Natural killer cell (primary cell): ENCODE measurements around the gene CGA. TPM values are rescaled to one million over a fixed set of nuclear protein-coding genes. Genes with fewer than 3 reads are reported as not detected.

ENCODE experiments used
- ATAC-seq, 3 donors: fragments of 150-1000 bp in 2 of 3; fragments of 200-7000 bp in 1 of 3; cut with Tn5 transposase; 1 replicate in 1 of 3; 2 replicates in 2 of 3; pipeline ENCODE4 v1.10.0; 2021; ENCODE audit warnings: mild to moderate bottlenecking in 2 of 3, moderate library complexity in 2 of 3
- DNase-seq, 2 donors: peaks; one replicate each; pipeline versions ENCODE4 v3.0.0 to v3.0.0-alpha.2; 2013 to 2021; ENCODE audit warnings: mixed read lengths in 1 of 2
- H3K27ac ChIP-seq: one replicate; pipeline ENCODE4 v1.5.1; 2013; ENCODE audit warnings: mild to moderate bottlenecking, low read length
- H3K27me3 ChIP-seq: one replicate; pipeline ENCODE4 v1.6.1; 2013; ENCODE audit warnings: low read length; ENCODE audit not compliant: control insufficient read depth, insufficient read depth
- H3K36me3 ChIP-seq: one replicate; pipeline ENCODE4 v1.6.1; 2013; ENCODE audit warnings: low read length; ENCODE audit not compliant: control insufficient read depth, insufficient read depth
- H3K4me1 ChIP-seq: one replicate; pipeline ENCODE4 v1.6.1; 2013; ENCODE audit warnings: low read length; ENCODE audit not compliant: control insufficient read depth, insufficient read depth
- H3K4me3 ChIP-seq: one replicate; pipeline ENCODE4 v1.5.1; 2013; ENCODE audit warnings: low read length
- H3K9me3 ChIP-seq: one replicate; pipeline ENCODE4 v1.6.1; 2013; ENCODE audit warnings: low read length; ENCODE audit not compliant: control insufficient read depth, insufficient read depth
- H3K27ac Mint-ChIP-seq, 2 donors: one replicate each; pipeline ENCODE4 v1.8.0; 2022; ENCODE audit warnings: mild to moderate bottlenecking in 2 of 2, mixed read lengths in 2 of 2, moderate library complexity in 1 of 2
- H3K27me3 Mint-ChIP-seq, 2 donors: one replicate each; pipeline ENCODE4 v1.8.0; 2022; ENCODE audit warnings: low read depth in 2 of 2, mixed read lengths in 2 of 2
- H3K36me3 Mint-ChIP-seq: one replicate; pipeline ENCODE4 v1.8.0; 2022; ENCODE audit warnings: mixed read lengths
- H3K4me1 Mint-ChIP-seq, 2 donors: one replicate each; pipeline ENCODE4 v1.8.0; 2022; ENCODE audit warnings: mixed read lengths in 2 of 2
- H3K4me3 Mint-ChIP-seq: one replicate; pipeline ENCODE4 v1.8.0; 2022; ENCODE audit warnings: mild to moderate bottlenecking, moderate library complexity, mixed read lengths
- H3K9me3 Mint-ChIP-seq, 2 donors: one replicate each; pipeline ENCODE4 v1.8.0; 2022; ENCODE audit warnings: mixed read lengths in 2 of 2
- whole genome bisulfite sequencing: methylation state at CpG from one replicate; pipeline ENCODE4 v1.1.7; 2013; ENCODE audit warnings: missing lambda C conversion rate; ENCODE audit not compliant: insufficient coverage; 5-methylcytosine and 5-hydroxymethylcytosine counted together
- intact Hi-C: fragments of 100-400 bp; cut with micrococcal nuclease; formaldehyde crosslinking; loops from one replicate; pipeline ENCODE4 v1.14.2; 2022
- total RNA-seq, 4 donors: library from RNA; stranded (reverse); fragments of 120-200 nt in 1 of 4; gene quantifications; one replicate each; pipeline versions ENCODE4 v1.2.3 to v1.2.4, GENCODE V29; 2013 to 2022
- TF ChIP-seq, protein P1 (sequence below): fragments of 200-600 bp; IDR thresholded peaks from one replicate; pipeline ENCODE4 v1.8.0; 2022; ENCODE audit warnings: antibody characterized with exemption

Gene CGA
- total RNA-seq, 3 donors from 2014 or later (not counting 1 experiment from before 2014, with no cell fraction given), result not detected

DNA sequence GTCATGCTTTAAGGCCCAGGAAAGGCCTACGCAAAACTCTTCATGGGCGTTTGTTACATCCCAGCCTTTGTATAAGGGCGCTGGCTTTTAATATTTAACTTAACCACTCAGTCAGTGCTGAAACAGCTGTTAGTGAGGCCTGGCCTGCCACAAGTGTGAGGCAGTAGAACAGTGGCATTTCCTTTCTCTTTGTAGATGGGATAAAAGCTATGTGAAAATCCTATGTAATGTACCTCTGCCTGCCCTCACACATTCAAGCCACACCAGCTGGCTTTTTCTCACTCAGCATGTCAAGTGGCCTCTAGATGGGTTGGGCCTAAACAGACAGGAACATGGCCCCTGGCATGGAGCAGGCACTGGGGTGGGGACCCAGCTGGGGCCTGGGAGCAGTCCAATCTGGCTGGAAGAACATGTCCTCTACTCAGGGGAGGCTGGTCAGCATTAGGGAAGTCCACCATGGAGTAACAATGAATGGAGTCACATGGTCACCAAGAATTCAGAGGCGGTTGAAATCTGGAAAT is 20.7 kb downstream of the CGA start:
- DNase-seq, result no peak
- ATAC-seq, result no peak
- Histone ChIP-seq H3K9me3 (no peaks in the 10 kb centered on the region), H3K27ac (no peak overlapping the region), H3K4me3 (no peak overlapping the region), H3K4me1 (no peaks in the 10 kb centered on the region), H3K36me3 (no peaks in the 10 kb centered on the region), H3K27me3 (no peaks in the 10 kb centered on the region)
- Mint-ChIP-seq H3K27ac (no peak overlapping the region), H3K4me1 (no peaks in the 10 kb centered on the region), H3K4me3 (no peak overlapping the region), H3K27me3 (peaks cover 4 to 7% of the 10 kb centered on the region in 2 donors), H3K9me3 (no peaks in the 10 kb centered on the region), H3K36me3 (no peaks in the 10 kb centered on the region)
- intact Hi-C loops, result no loop called here
- TF ChIP-seq, protein P1, sequence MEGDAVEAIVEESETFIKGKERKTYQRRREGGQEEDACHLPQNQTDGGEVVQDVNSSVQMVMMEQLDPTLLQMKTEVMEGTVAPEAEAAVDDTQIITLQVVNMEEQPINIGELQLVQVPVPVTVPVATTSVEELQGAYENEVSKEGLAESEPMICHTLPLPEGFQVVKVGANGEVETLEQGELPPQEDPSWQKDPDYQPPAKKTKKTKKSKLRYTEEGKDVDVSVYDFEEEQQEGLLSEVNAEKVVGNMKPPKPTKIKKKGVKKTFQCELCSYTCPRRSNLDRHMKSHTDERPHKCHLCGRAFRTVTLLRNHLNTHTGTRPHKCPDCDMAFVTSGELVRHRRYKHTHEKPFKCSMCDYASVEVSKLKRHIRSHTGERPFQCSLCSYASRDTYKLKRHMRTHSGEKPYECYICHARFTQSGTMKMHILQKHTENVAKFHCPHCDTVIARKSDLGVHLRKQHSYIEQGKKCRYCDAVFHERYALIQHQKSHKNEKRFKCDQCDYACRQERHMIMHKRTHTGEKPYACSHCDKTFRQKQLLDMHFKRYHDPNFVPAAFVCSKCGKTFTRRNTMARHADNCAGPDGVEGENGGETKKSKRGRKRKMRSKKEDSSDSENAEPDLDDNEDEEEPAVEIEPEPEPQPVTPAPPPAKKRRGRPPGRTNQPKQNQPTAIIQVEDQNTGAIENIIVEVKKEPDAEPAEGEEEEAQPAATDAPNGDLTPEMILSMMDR, result no peak
- WGBS, result 92% methylated on average over 4 of the region's 4 CpGs

DNA sequence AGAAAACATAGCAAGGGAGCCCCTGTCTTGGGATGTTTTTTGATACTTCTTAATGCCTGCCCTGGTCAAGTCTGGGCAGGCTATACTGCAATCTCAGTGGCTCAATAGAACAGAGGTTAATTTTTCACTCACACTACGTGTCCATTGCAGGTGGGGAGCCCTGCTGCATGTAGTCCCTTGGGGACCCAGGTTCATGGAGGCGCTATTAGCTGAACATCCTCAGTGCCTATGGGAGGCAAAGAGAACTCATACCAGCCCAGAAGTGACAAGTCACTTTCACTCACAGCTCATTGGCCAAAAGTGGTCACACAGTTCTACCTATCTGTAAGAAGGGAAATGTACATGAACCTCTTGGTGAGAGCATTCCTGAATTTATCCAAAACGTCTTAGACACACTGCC is 23.2 kb downstream of the CGA start:
- Histone ChIP-seq H3K4me1 (no peaks in the 10 kb centered on the region), H3K27me3 (no peaks in the 10 kb centered on the region), H3K36me3 (no peaks in the 10 kb centered on the region), H3K4me3 (no peak overlapping the region), H3K9me3 (no peaks in the 10 kb centered on the region), H3K27ac (no peak overlapping the region)
- Mint-ChIP-seq H3K36me3 (no peaks in the 10 kb centered on the region), H3K27me3 (peaks cover 4 to 11% of the 10 kb centered on the region in 2 donors), H3K27ac (no peak overlapping the region), H3K4me1 (no peaks in the 10 kb centered on the region), H3K9me3 (no peaks in the 10 kb centered on the region), H3K4me3 (no peak overlapping the region)
- intact Hi-C loops, result no loop called here
- no peak for ATAC-seq
- no peak for DNase-seq
- 82% methylated on average over 3 of the region's 3 CpGs for WGBS
- TF ChIP-seq, protein P1, result no peak

DNA sequence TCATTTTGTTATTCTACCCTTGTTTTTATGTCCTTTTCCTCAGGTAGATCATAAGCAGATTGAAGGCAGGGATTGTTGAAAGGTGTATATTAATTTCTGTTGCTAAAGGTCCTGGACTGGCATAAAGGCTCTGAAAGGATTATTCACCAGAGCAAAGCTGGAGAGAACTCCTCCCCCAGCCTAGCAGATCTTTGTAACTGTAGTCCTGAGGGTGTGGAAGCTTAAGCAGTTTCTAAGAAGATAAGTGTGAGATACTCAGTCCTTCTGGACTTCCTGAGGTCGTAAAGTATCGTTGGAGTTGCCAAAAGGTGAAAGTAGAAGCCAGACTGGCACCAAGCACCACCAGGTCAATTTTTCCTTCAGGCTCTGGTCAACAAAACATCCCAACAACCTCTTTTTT is 24.2 kb downstream of the CGA start:
- ATAC-seq, result no peak
- Histone ChIP-seq H3K27me3 (no peaks in the 10 kb centered on the region), H3K36me3 (no peaks in the 10 kb centered on the region), H3K9me3 (no peaks in the 10 kb centered on the region), H3K4me1 (no peaks in the 10 kb centered on the region), H3K4me3 (no peak overlapping the region), H3K27ac (no peak overlapping the region)
- TF ChIP-seq, protein P1, result no peak
- Mint-ChIP-seq H3K9me3 (no peaks in the 10 kb centered on the region), H3K27me3 (peaks cover 4 to 15% of the 10 kb centered on the region in 2 donors), H3K27ac (no peak overlapping the region), H3K36me3 (no peaks in the 10 kb centered on the region), H3K4me1 (no peaks in the 10 kb centered on the region), H3K4me3 (no peak overlapping the region)
- intact Hi-C loops, result no loop called here
- DNase-seq, result no peak
- 95% methylated on average over 2 of the region's 2 CpGs for WGBS

DNA sequence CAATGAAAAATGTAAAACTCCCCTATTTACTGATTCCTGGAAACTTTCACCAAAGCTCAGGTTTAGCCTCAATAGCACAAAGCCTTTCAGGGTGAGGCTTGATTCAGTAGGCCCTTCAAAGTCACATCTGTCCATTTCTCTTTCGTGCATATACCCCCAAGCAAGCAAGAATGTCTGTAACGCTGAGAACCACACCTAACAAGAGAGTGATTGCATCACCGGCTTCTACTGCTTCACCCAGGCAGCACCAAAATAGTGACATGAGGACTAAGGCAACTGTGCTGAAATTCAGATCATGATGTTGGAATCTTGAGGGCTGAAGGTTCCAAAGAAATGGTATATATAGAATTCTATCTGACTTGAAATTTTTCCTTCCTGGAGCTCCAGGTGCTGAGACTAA is 26.1 kb downstream of the CGA start:
- 89% methylated on average over 3 of the region's 3 CpGs for WGBS

More for the DNA sequence above, 26.1 kb downstream of the CGA start:
- Histone ChIP-seq H3K27ac (no peak overlapping the region), H3K36me3 (no peaks in the 10 kb centered on the region), H3K4me3 (no peak overlapping the region), H3K9me3 (no peaks in the 10 kb centered on the region), H3K27me3 (no peaks in the 10 kb centered on the region), H3K4me1 (no peaks in the 10 kb centered on the region)
- H3K27me3 Mint-ChIP-seq, result peaks cover 4 to 15% of the 10 kb centered on the region in 2 donors
- DNase-seq, result no peak
- no peak for ATAC-seq
- no peak overlapping the region for H3K27ac Mint-ChIP-seq
- no peaks in the 10 kb centered on the region for H3K4me1 Mint-ChIP-seq
- no peaks in the 10 kb centered on the region for H3K9me3 Mint-ChIP-seq
- TF ChIP-seq, protein P1, result no peak
- H3K36me3 Mint-ChIP-seq, result no peaks in the 10 kb centered on the region
- intact Hi-C loops, result no loop called here
- no peak overlapping the region for H3K4me3 Mint-ChIP-seq
